AG08396 (cell line): ENCODE results near the gene TMCC1.
A peak's percentile ranks its signal among the peaks of the same experiment; 100 is the strongest.
"Not testable (repeated sequence)": the region's sequence is repeated elsewhere in the genome, so short reads cannot be mapped to it uniquely, and the experiment has no call there.

ENCODE experiments used
- DNase-seq: peaks from one replicate; pipeline ENCODE4 v3.0.0; 2012; ENCODE audit warnings: low spot score, mixed read lengths

The TMCC1 gene

DNA sequence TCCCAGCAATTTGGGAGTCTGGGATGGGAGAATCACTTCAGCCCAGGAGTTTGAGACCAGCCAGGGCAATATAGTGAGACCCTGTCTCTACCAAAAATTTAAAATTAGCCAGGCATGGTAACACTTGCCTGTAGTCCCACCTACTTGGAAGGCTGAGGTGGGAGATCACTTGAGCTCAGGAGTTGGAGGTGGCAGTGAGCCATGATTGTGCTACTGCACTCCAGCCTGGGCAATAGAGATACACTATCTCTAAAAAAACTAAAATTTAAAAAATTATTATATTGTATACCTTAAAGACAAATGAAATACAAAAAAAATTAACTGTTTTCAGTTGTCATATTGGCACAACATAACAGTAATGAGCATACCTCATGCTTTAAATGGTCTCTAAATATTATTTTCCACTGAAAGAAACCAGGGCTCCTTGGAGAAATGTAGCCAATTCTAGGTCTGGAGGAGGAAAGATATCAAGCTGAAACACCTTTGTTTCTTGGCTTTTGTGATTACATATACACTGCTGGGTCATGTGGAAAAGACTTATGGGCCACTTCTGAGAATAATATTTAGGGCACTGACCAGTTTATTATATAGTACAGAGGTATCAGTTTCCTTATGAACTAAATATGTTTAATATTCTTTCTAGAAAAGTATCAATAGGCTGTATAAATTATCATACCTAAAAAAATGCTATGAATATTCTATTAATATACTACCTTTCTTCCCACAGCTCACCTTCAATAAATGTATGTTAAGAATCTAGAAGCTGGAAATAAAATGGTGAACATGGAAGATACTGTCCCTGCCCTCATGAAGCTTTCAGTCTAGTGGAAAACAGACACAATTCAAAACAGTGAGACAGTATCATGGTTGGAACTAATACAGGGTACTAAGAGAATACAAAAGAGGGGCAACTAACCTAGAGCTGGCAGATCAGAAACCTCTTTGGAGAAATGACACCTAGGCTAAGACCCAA lies 119.5 kb downstream of the TMCC1 start:
- DNase-seq: no peak

DNA sequence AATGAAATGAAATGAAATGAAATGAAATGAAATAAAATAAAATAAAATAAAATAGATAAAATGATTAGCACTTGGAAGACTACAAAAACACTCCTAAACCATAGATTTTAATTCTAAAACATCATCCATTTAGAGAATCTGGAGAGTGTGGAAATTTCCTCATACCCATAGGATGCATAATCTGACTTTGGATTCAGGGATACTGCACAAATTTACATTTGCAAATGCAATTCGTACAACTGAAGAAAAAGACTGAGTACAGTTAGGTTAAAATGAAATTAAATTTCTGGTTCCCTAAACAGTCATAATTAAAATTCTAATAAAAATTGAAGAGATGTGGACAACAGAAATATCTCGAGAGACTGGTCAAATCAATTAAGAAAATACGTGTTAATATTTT lies 122.9 kb downstream of the TMCC1 start:
- no peak for DNase-seq

DNA sequence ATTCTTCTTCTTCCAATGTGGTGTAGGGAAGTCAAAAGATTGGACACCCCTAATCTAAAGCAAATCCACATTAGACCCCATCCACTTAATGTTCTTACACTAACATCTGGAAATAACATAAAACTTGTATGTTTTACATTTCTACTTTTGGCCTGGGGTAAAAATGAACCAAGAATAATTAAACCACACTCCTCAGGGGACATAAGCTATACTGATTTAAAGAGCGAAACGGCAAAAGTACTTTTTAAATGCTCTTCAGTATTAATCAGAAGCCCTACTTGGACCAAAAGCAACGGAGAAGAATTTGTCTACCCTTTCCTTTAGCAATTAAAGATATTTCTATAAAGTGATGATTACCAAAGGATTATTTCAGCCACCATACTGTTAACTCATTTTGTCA lies 123.9 kb downstream of the TMCC1 start:
- DNase-seq: no peak

DNA sequence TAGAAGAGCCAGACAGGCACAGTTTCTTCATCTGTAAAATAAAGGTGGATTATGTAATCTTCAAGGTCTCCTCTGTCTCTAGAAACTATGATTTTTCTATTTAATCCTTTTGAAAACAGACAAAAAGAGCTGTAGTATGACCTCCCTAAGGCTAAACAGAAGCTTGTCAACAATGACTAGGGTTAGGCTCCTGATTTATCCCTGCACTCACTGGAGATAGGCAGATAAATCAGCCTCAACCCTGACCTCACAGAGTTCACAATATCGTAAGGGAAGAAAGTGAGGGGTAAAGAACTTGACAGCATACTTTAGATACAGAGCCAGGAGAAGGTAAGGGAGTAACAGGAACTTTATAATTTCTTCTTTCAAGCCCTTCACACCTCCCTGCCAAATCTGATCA lies 124.8 kb downstream of the TMCC1 start:
- no peak for DNase-seq

DNA sequence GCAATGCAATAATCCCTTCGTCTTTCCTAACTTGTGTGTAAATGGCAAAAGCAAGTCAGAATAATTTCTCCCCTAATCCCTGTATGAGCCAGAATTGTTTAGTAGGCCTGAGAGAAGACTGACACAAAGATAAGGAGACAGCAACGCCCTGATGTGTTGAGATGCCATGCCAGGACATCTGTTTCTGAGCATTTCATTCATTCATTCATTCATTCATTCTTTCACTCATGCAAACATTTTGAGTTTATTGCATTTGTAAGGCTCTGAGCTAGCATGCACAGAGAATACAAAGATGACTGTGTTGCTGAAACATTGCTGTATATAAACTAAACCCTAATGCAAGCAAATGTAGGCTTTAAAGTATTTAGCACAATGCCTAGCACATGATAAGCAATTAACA lies 127.4 kb downstream of the TMCC1 start:
- DNase-seq: no peak

DNA sequence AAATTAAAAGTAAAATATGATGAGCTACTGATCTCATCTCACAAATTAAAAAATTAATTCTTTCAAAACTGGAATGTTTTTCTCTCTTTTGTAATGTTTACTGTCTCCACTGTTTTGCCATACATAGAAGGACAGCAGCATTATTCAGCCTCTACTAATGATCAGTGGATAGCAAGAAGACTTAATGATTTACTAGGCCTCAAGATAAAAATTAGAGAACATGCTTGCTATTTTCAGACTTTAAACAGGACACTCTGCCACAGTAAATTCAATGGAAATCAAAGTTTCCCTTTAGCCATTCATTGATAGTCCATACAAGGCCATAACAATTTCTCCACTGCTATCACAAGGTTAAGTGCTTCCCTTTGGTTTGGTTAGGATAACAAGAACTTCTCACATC lies 129.4 kb downstream of the TMCC1 start:
- DNase-seq: no peak

DNA sequence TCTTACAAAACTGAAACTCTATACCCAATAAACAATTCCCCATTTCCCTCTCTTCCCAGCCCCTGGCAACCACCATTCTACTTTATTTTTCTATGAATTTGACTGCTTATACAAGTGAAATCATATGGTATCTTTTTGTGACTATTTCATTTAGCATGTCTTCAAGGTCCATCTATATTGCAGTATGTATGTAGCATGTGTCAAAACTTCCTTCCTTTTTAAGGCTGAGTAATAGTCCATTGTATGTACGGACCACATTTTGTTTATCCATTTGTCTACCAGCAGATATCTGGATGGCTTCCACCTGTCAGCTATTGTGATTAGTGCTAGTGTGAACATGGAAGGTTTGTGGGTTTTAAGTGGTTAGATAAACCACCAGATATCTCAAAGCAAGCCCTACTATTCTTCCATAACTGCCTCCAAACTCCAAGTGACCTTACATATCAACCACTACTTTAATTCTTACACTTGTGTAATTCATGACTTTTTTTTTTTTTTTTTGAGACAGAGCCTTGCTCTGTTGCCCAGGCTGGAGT lies 134.7 kb downstream of the TMCC1 start:
- no peak for DNase-seq

DNA sequence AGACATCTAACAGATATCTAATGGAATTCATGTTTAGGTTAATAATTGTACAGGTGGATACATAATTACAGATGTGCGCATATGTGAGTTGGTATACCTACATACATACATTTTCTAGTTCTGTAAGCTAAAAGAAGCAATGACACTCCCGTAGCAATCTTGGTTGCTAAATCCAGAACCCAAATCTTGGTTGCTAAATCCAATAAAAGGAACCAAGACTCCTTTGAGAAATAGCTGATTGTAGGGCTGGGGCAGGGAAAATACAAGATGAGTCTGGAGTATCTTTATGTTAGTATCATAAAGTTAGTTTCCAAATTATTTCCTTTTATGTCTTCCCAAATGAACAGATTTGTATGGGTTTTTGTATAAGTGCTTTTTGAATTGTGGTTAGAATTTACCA lies 135.2 kb downstream of the TMCC1 start:
- DNase-seq: no peak

DNA sequence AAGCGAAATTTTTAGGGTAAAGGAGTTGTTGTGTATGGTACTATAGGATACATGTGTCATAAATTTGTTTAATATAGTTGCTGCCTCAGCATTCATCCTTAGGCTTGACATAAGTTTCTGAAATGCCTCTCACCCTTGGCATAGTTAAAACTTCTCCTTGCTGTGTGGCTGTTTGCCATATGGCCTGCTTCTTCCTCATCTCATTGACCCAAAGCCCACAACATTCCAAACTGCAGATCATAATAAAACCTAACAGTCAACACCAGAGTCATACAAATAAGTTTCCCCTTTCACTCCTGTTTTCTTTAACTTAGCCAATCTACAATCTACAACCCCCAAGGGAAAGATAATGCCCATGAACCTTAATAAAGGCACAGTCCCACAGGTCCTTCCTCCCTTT lies 136.6 kb downstream of the TMCC1 start:
- peak; percentile 14 for DNase-seq

DNA sequence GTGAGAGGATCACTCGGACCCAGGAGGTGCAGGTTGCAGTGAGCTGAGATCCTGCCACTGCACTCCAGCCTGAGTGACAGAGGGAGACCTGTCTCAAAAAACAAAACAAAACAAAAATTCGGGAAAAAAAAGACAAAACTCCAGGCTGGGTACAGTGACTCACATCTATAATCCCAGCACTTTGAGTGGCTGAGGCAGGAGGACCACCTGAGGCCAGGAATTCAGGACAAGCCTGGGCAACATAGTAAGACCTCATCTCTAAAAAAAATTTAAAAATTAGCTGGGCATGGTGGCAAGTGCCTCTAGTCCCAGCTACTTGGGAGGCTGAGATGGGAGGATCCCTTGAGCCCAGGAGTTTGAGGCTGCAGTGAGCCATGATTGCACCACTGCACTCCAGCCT lies 142.4 kb downstream of the TMCC1 start:
- not testable (repeated sequence) for DNase-seq

DNA sequence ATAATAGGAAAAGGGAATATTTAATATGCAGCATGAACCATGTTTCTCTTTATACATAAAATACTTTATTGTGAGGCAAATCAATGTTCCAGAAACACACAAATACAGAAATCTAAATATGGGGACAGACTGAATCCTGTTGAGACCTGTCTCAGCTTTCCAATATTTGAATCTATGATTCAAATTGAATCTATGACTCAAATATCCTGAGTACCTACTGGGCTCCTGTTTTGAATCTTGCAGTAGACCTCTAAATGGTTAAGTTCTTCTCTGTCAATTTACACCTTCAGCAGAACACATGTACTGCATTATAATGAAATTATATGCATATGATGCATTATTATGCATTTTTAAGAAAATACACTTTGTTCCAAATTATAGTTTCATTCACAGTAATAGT lies 143.8 kb downstream of the TMCC1 start:
- no peak for DNase-seq

DNA sequence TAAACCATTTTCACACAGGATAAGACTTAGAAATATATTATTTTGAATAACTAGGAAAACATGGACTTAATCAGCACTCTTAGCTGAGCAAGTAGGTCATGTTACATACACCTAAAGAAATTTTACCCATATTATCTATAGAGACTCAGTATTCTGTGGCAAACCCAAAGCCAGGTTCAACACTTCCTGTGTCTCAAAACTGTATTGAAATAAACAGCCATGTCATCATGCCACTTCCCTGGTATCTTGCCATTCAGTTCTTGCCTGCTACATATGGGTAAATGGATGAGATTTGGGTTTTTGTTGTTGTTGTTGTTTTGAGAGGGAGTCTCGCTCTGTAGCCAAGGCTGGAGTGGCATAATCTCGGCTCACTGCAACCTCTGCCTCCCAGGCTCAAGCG lies 145.5 kb downstream of the TMCC1 start:
- no peak for DNase-seq

DNA sequence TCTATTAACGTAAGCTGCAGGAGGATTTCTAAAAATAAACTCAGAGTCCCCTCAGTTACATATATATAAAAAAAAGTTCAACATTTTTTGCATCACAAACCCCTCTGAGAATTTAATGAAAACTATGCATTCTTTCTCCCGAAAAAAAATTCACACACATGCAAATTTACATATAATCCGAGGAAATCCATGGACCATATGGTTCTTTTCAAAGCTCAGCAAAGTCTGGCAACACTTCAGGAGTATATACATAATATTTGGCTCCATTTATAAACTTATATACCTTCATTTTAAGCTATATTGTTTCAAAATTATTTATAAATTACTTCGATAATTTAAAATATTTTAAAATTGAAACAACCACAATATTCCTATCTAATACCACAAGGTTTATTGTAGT lies 146.4 kb downstream of the TMCC1 start:
- DNase-seq: no peak

DNA sequence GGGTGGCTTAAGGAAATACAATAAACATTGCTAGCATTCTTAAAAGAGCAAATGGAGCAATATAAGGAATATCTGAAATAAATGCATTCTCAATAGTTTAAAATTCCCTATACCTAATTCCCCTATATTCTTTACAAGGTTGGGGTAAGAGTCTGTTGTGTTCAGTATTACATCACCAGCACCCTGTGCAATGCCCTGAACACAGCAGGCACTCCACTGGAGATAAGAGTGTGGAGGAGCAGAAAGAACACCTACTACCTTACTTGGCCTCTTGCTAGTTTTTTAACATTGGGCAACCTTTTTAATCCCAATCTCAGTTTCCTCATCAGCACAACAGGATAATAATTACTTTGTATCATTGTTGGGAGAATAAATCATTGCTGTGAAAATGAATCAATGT lies 146.9 kb downstream of the TMCC1 start:
- DNase-seq: no peak

DNA sequence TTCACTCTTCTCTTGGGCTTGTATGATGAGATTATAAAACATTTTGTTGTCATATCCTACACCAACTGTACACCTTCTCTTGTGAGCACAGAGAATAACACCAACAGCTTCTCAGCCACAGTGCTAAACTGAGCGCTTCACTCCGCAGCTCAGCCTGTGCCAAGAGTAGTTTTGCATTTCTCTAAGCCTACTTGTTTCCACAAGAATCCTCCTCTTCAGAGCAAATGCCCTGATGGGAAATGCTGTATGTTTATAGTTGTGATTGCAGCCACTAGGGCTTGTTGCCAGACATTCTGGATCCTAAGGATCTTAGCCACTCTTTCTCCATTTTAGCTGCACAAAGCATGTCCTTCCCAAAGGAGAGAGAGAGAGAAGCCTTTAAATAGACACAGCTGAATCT lies 148.3 kb downstream of the TMCC1 start:
- peak; percentile 40 for DNase-seq

DNA sequence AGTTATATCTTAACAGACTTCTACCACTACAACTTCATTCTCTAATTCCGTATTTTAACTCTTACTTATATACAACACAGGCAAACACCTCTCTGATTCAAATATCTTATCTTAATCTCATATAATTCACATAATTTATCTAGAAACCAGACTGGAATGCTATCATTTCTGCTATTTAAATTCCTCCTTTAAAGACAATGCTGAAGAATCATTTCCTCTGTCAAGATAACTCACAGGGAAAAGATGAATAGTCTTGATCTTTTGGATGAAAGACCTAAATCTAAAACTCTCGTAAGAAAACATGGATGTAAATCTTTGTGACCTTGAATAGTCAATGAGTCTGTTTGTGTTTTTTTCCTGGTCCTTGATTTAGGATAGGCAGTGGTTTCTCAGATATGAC lies 151.7 kb downstream of the TMCC1 start:
- DNase-seq: no peak

DNA sequence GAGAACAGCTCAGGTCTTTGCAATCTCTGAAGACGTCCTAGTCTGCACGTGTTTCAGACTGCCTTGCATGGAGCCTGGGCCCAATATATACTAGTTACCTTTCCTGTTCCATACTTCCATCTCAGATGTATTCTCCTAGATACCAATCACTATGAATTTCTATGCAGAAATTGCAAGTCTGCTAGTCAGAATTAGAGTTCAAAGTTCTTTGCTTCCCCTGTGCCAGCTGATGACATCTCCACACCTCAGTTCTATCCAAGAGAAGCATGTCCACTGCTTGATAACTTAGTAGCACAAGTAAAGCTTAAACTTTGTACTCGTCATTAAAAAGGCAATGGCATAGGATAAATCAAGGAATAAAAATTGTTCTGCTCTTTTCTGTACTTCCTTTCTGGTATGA lies 153.4 kb downstream of the TMCC1 start:
- DNase-seq: no peak

DNA sequence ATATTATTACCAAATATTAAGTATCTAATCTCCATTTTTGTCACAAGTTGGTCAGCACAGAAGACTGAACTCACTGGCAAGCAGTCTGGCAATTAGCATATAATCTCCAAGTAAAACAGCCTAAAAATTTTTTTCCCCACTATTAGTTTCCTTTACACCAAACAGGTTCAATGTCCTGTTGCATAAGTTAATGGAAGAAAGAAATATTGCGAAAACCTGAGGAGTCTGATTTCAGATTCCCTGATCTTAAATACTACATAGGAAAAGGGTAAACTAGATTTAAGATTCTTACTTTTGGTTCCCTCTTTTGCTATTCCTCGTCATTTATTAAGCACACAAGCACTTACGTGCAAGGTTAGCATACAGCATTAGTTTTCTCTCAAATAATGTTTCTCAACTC lies 153.9 kb downstream of the TMCC1 start:
- DNase-seq: no peak

DNA sequence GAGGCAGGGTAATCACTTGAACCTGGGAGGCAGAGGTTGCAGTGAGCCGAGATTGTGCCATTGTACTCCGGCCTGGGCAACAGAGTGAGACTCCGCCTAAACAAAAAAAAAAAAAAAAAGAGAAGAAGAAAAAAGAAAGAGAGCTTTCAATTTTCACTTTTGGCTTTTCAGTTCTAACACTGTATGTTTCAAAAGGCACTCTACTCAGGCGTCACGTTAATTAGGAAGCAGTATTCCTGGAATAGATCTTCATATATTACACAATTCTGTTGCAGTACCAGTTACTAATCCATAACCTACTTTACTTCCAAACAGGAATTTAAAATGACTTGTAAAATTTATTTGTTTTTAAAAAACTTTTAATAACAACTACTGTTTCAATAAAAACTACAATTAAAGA lies 155.3 kb downstream of the TMCC1 start:
- DNase-seq: no peak

DNA sequence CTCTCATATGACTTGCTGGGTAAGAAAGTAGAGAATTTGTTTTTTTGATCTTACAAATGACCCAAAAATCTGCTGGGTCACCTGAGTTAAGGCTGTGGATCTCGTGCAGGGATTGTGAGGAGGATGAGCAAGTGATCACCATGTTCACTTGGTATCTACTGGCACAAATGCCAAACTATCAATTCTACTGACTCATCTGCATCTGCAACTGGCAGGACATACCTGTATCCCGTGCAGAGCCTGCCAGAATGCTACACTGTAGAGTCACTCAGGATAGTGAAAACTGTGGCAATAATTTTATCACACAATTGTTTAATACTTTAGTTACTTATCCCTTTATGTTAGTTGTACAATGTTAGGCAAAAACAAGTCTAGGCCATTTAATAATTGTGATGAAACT lies 157.4 kb downstream of the TMCC1 start:
- no peak for DNase-seq

DNA sequence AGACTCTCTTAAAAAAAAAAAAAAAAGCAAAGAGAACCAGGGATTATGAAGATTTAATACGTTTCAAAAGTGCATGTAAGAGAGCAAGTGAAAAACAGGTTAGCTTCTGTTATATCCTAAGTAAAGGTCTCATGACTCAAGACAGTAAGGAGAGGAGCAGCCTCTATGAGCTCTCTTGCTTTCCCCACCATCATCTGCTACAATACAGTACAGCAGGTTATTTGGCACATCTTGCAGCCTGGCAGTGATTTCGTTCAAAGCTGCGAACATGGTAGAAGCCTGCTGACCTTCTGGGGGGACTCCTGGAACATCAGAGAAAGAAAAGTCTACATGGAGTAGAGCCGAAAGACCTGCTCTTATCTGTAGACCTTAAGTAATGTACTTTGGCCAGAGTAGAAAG lies 157.9 kb downstream of the TMCC1 start:
- no peak for DNase-seq

DNA sequence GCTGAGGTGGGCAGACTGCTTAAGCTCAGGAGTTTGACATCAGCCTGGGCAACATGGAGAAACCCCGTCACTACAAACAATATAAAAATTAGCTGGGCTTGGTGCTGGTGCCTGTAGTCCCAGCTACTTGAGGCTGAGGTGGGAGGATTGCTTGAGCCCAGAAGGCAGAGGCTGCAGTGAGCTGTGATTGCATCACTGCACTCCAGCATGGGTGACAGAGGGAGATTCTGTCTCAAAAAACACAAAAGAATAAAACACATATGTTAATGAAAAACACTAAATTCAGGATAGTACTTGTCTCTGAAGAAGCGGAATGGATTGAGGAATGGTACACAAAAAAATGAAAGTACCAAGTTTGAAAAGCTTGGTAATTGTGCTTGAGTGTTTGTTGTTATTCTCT lies 159.1 kb downstream of the TMCC1 start:
- DNase-seq: no peak

DNA sequence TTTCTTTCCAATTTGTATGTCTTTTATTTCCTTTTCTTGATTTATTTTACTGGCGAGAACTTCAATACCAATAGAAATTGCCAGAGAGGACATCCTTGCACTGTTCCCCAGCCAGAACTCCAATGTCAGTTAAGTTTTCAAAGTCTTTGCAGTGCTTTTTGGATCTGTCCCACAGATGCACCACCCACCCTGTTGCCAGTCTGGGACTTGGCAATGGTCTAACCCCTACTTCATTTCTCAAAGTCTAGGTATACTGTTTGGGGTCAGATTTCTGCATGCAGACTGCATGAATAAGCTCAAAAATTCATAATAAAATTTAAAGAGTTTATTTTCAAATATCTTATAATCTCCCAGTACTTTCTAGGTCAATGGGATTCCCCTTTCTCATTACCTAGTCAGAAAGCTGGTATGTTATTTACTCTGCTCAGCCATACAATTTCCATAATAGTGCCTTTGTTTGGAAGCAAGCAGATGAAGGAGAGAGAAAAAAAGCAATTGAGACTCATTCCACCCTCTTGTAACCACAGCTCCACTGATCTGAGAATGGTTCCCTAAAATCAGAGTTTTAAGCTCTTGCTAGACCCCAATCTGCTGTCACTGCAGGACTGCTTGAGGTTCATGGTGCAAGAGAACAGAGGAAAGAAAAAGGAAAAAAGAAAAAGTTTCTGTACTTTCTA lies 161.2 kb downstream of the TMCC1 start:
- no peak for DNase-seq
